HepG2 (cell line): ENCODE measurements around the gene ANAPC2. TPM values are rescaled to one million over a fixed set of nuclear protein-coding genes. Genes with fewer than 3 reads are reported as not detected.

Experiments used
- CAMTA2 ChIP-seq: sonication (generic); formaldehyde crosslinking; IDR thresholded peaks from 2 replicates; pipeline ENCODE4 v1.4.0; 2020; ENCODE audit warnings: mild to moderate bottlenecking, missing genetic modification reagents, borderline replicate concordance
- CEBPG ChIP-seq: IDR thresholded peaks from 2 replicates; pipeline ENCODE4 v1.6.1; 2016
- HBP1 ChIP-seq: IDR thresholded peaks from 2 replicates; pipeline ENCODE4 v1.6.1; 2016; ENCODE audit warnings: low read depth, control low read depth
- HNRNPLL ChIP-seq: fragments of 200-400 bp; formaldehyde crosslinking; IDR thresholded peaks from 2 replicates; pipeline ENCODE4 v1.6.1; 2017; ENCODE audit warnings: mild to moderate bottlenecking, low read depth, low read length; ENCODE audit not compliant: poor library complexity, severe bottlenecking
- HOXA7 ChIP-seq: sonication (generic); formaldehyde crosslinking; IDR thresholded peaks from 2 replicates; pipeline ENCODE4 v1.8.1; 2022; ENCODE audit warnings: mild to moderate bottlenecking, missing genetic modification reagents, moderate library complexity
- IKZF5 ChIP-seq: IDR thresholded peaks from 2 replicates; pipeline ENCODE4 v1.6.1; 2018; ENCODE audit warnings: missing genetic modification reagents, mild to moderate bottlenecking, missing compliant biosample characterization
- KDM2A ChIP-seq: sonication (generic); formaldehyde crosslinking; IDR thresholded peaks from 2 replicates; pipeline ENCODE4 v1.4.0; 2020; ENCODE audit warnings: low read depth, missing genetic modification reagents, borderline replicate concordance
- MXD4 ChIP-seq: IDR thresholded peaks from 2 replicates; pipeline ENCODE4 v1.6.1; 2016; ENCODE audit warnings: mild to moderate bottlenecking, missing biosample characterization, missing genetic modification reagents
- RARG ChIP-seq: sonication (generic); formaldehyde crosslinking; IDR thresholded peaks from 2 replicates; pipeline ENCODE4 v1.4.0; 2020; ENCODE audit warnings: low read depth, mild to moderate bottlenecking, missing genetic modification reagents
- SMAD9 ChIP-seq: sonication (generic); formaldehyde crosslinking; IDR thresholded peaks from 2 replicates; pipeline ENCODE4 v1.5.1; 2020; ENCODE audit warnings: mild to moderate bottlenecking, missing genetic modification reagents
- STAT5B ChIP-seq: sonication (generic); formaldehyde crosslinking; IDR thresholded peaks from 2 replicates; pipeline ENCODE4 v1.4.0; 2020; ENCODE audit warnings: missing genetic modification reagents
- TAF15 ChIP-seq: fragments of 200-400 bp; formaldehyde crosslinking; IDR thresholded peaks from one replicate; pipeline ENCODE4 v1.6.1; 2018; ENCODE audit warnings: mild to moderate bottlenecking, low read depth, low read length; ENCODE audit not compliant: poor library complexity, severe bottlenecking
- ZBTB4 ChIP-seq: sonication (generic); formaldehyde crosslinking; IDR thresholded peaks from 2 replicates; pipeline ENCODE4 v1.4.0; 2020; ENCODE audit warnings: missing genetic modification reagents, mild to moderate bottlenecking, borderline replicate concordance
- ZBTB42 ChIP-seq: sonication (generic); formaldehyde crosslinking; IDR thresholded peaks from 2 replicates; pipeline ENCODE4 v1.5.0; 2020; ENCODE audit warnings: mild to moderate bottlenecking, missing genetic modification reagents
- ZC3H4 ChIP-seq: sonication (generic); formaldehyde crosslinking; IDR thresholded peaks from 2 replicates; pipeline ENCODE4 v1.4.0; 2020; ENCODE audit warnings: missing genetic modification reagents, borderline replicate concordance
- ZFP36L2 ChIP-seq: sonication (generic); formaldehyde crosslinking; IDR thresholded peaks from 2 replicates; pipeline ENCODE4 v1.4.0; 2020; ENCODE audit warnings: missing genetic modification reagents
- ZNF253 ChIP-seq: sonication (generic); formaldehyde crosslinking; IDR thresholded peaks from 2 replicates; pipeline ENCODE4 v1.8.0; 2022; ENCODE audit warnings: mild to moderate bottlenecking, missing genetic modification reagents, borderline replicate concordance
- ZNF3 ChIP-seq: IDR thresholded peaks from 2 replicates; pipeline ENCODE4 v1.7.0; 2017; ENCODE audit warnings: inconsistent platforms
- ZNF530 ChIP-seq: sonication (generic); formaldehyde crosslinking; IDR thresholded peaks from 2 replicates; pipeline ENCODE4 v1.5.0; 2020; ENCODE audit warnings: low read depth, mild to moderate bottlenecking, missing genetic modification reagents
- ZNF557 ChIP-seq: sonication (generic); formaldehyde crosslinking; IDR thresholded peaks from 2 replicates; pipeline ENCODE4 v1.4.0; 2020; ENCODE audit warnings: missing genetic modification reagents
- ZNF563 ChIP-seq: sonication (generic); formaldehyde crosslinking; IDR thresholded peaks from 2 replicates; pipeline ENCODE4 v1.8.0; 2022; ENCODE audit warnings: mild to moderate bottlenecking, moderate library complexity, missing genetic modification reagents
- ZNF839 ChIP-seq: sonication (generic); formaldehyde crosslinking; IDR thresholded peaks from 2 replicates; pipeline ENCODE4 v1.4.0; 2020; ENCODE audit warnings: missing genetic modification reagents, mild to moderate bottlenecking, borderline replicate concordance
- ZNF850 ChIP-seq: sonication (generic); formaldehyde crosslinking; conservative IDR thresholded peaks from 2 replicates; pipeline ENCODE4 v1.9.0; 2021; ENCODE audit warnings: mild to moderate bottlenecking, missing genetic modification reagents
- ZSCAN21 ChIP-seq: sonication (generic); formaldehyde crosslinking; IDR thresholded peaks from 2 replicates; pipeline ENCODE4 v1.8.0; 2022; ENCODE audit warnings: mild to moderate bottlenecking, missing genetic modification reagents, moderate library complexity, borderline replicate concordance
- ZZZ3 ChIP-seq: sonication (generic); formaldehyde crosslinking; IDR thresholded peaks from 2 replicates; pipeline ENCODE4 v1.4.0; 2020; ENCODE audit warnings: missing genetic modification reagents, mild to moderate bottlenecking, borderline replicate concordance
- polyA plus RNA-seq, 8 experiments: library from polyadenylated mRNA; depleted of rRNA in 3 of 8; stranded (reverse) in 7 of 8; unstranded in 1 of 8; fragments of >200 nt; fragmentation: Illumina TruSeq in 4 of 8; extraction: Trizol in 4 of 8; gene quantifications; 2 replicates each; pipeline versions ENCODE4 v1.2.1 to v1.2.3, GENCODE V29; 2011 to 2016; ENCODE audit warnings: low read depth in 4 of 8, missing spikeins in 1 of 8, mixed read lengths in 1 of 8; ENCODE audit not compliant: insufficient read depth in 1 of 8
- total RNA-seq, 5 experiments: library from RNA; depleted of rRNA; stranded (reverse); fragments of >200 nt; fragmentation: Illumina TruSeq; extraction: Trizol; gene quantifications; 2 replicates each; pipeline ENCODE4 v1.2.3, GENCODE V29; 2016; ENCODE audit warnings: low read depth in 1 of 5

Gene ANAPC2
- total and polyA plus RNA-seq, 2 of the 13 experiments (the other 11 are each of a cell fraction or from before 2014, with no cell fraction given) = 12.3 to 15.4 TPM

- TF ChIP-seq ZBTB4 = no peak
- TF ChIP-seq MXD4 (CRISPR knock-in tag) = no peak
- no peak for TF ChIP-seq ZBTB42 (CRISPR knock-in tag)
- no peak for TF ChIP-seq RARG (CRISPR knock-in tag)
- no peak for TF ChIP-seq ZFP36L2
- TF ChIP-seq ZNF563 (CRISPR knock-in tag) = no peak; the same call in 1 of the 2 replicates
- TF ChIP-seq ZC3H4 (CRISPR knock-in tag) = no peak
- TF ChIP-seq ZNF3 (CRISPR knock-in tag) = no peak
- no peak for TF ChIP-seq CEBPG (CRISPR knock-in tag)
- no peak for TF ChIP-seq ZNF557
- no peak for TF ChIP-seq ZZZ3 (CRISPR knock-in tag)
- TF ChIP-seq KDM2A (CRISPR knock-in tag) = peak; percentile 49
- TF ChIP-seq SMAD9 (CRISPR knock-in tag) = no peak
- TF ChIP-seq ZNF850 (CRISPR knock-in tag) = no peak
- no peak for TF ChIP-seq HOXA7 (CRISPR knock-in tag)
- TF ChIP-seq ZNF839 (CRISPR knock-in tag) = no peak
- no peak for TF ChIP-seq HBP1 (CRISPR knock-in tag)
- TF ChIP-seq ZNF253 (CRISPR knock-in tag) = no peak
- TF ChIP-seq ZSCAN21 (CRISPR knock-in tag) = peak; percentile 51; the same call in 1 of the 2 replicates
- TF ChIP-seq ZNF530 (CRISPR knock-in tag) = no peak
- TF ChIP-seq HNRNPLL = peak; percentile 69
- TF ChIP-seq CAMTA2 (CRISPR knock-in tag) = no peak
- TF ChIP-seq TAF15 = no peak
- no peak for TF ChIP-seq STAT5B (CRISPR knock-in tag)
- TF ChIP-seq IKZF5 (CRISPR knock-in tag) = no peak; the same call in 1 of the 2 replicates
Measured at GRCh38 chr9:137217276-137218211, 29.2 kb upstream of the ANAPC2 start (continued).
